HUES48 (cell line): ENCODE measurements around the gene MBOAT2.
"Not testable (repeated sequence)": the region's sequence is repeated elsewhere in the genome, so short reads cannot be mapped to it uniquely, and the experiment has no call there.

ENCODE experiments used
- H3K27ac ChIP-seq: one replicate; pipeline ENCODE4 v1.7.0; 2013; ENCODE audit warnings: low read depth, low read length, inconsistent platforms
- H3K27me3 ChIP-seq: 2 replicates; pipeline ENCODE4 v1.6.1; 2013; ENCODE audit warnings: mild to moderate bottlenecking, low read length; ENCODE audit not compliant: control insufficient read depth, insufficient read depth
- H3K36me3 ChIP-seq: 2 replicates; pipeline ENCODE4 v1.6.1; 2013; ENCODE audit warnings: low read length; ENCODE audit not compliant: control insufficient read depth, insufficient read depth
- H3K4me1 ChIP-seq: 2 replicates; pipeline ENCODE4 v1.6.1; 2013; ENCODE audit warnings: mild to moderate bottlenecking, low read length; ENCODE audit not compliant: control insufficient read depth, insufficient read depth
- H3K4me3 ChIP-seq: 2 replicates; pipeline ENCODE4 v1.5.1; 2013; ENCODE audit warnings: mild to moderate bottlenecking, low read depth, low read length
- H3K9ac ChIP-seq: 2 replicates; pipeline ENCODE4 v1.6.1; 2013; ENCODE audit warnings: mild to moderate bottlenecking, low read depth, low read length, moderate library complexity
- H3K9me3 ChIP-seq: 2 replicates; pipeline ENCODE4 v1.6.1; 2013; ENCODE audit warnings: low read length; ENCODE audit not compliant: control insufficient read depth, insufficient read depth

Gene MBOAT2

GRCh38 chr2:8895087-8895912 lies 108.2 kb downstream of the MBOAT2 start:
- H3K36me3 ChIP-seq, result peaks cover 14% of the 10 kb centered on the region; the same call in 1 of the 2 replicates
- not testable (repeated sequence) for H3K27ac ChIP-seq, H3K9ac ChIP-seq

GRCh38 chr2:8893978-8894820 lies 109.3 kb downstream of the MBOAT2 start:
- no peaks in the 10 kb centered on the region for H3K27me3 ChIP-seq
- H3K4me1 ChIP-seq, result peaks cover 14% of the 10 kb centered on the region
- no peak overlapping the region for H3K4me3 ChIP-seq
- H3K27ac ChIP-seq, result peak overlapping the region; percentile 20
- no peak overlapping the region for H3K9ac ChIP-seq
- peaks cover 6% of the 10 kb centered on the region; the same call in 1 of the 2 replicates for H3K9me3 ChIP-seq
- H3K36me3 ChIP-seq, result peaks cover 14% of the 10 kb centered on the region; the same call in 1 of the 2 replicates

More at GRCh38 chr2:8895087-8895912, 108.2 kb downstream of the MBOAT2 start:
- not testable (repeated sequence) for H3K27me3 ChIP-seq, H3K4me3 ChIP-seq, H3K9me3 ChIP-seq
- peaks cover 11% of the 10 kb centered on the region for H3K4me1 ChIP-seq

- H3K27me3 ChIP-seq, result no peaks in the 10 kb centered on the region
- no peak overlapping the region for H3K4me3 ChIP-seq
- H3K9ac ChIP-seq, result no peak overlapping the region
- H3K9me3 ChIP-seq, result peaks cover 6% of the 10 kb centered on the region; the same call in 1 of the 2 replicates
- H3K4me1 ChIP-seq, result peaks cover 18% of the 10 kb centered on the region
- H3K36me3 ChIP-seq, result peaks cover 14% of the 10 kb centered on the region; the same call in 1 of the 2 replicates
- no peak overlapping the region for H3K27ac ChIP-seq
Observed at GRCh38 chr2:8893474-8893873, 110.0 kb downstream of the MBOAT2 start.

GRCh38 chr2:8892111-8892510 lies 111.4 kb downstream of the MBOAT2 start:
- H3K4me1 ChIP-seq, result peaks cover 26% of the 10 kb centered on the region
- no peak overlapping the region for H3K9ac ChIP-seq
- peaks cover 14% of the 10 kb centered on the region; the same call in 1 of the 2 replicates for H3K36me3 ChIP-seq
- H3K27me3 ChIP-seq, result no peaks in the 10 kb centered on the region
- H3K27ac ChIP-seq, result no peak overlapping the region
- H3K9me3 ChIP-seq, result peaks cover 6% of the 10 kb centered on the region; the same call in 1 of the 2 replicates
- H3K4me3 ChIP-seq, result no peak overlapping the region

GRCh38 chr2:8889978-8890377 lies 113.5 kb downstream of the MBOAT2 start:
- H3K27me3 ChIP-seq, result no peaks in the 10 kb centered on the region
- no peak overlapping the region for H3K27ac ChIP-seq
- no peak overlapping the region for H3K4me3 ChIP-seq
- H3K4me1 ChIP-seq, result peaks cover 28% of the 10 kb centered on the region
- H3K36me3 ChIP-seq, result peaks cover 10% of the 10 kb centered on the region; the same call in 1 of the 2 replicates
- no peak overlapping the region for H3K9ac ChIP-seq
- no peaks in the 10 kb centered on the region for H3K9me3 ChIP-seq

- no peaks in the 10 kb centered on the region for H3K27me3 ChIP-seq
- H3K27ac ChIP-seq, result no peak overlapping the region
- peaks cover 25% of the 10 kb centered on the region for H3K4me1 ChIP-seq
- H3K9me3 ChIP-seq, result no peaks in the 10 kb centered on the region
- H3K4me3 ChIP-seq, result no peak overlapping the region
- no peak overlapping the region for H3K9ac ChIP-seq
- no peaks in the 10 kb centered on the region for H3K36me3 ChIP-seq
Observed at GRCh38 chr2:8888963-8889362, 114.5 kb downstream of the MBOAT2 start.

- no peaks in the 10 kb centered on the region for H3K27me3 ChIP-seq
- H3K27ac ChIP-seq, result peak overlapping the region; percentile 10
- H3K36me3 ChIP-seq, result no peaks in the 10 kb centered on the region
- H3K4me3 ChIP-seq, result no peak overlapping the region
- no peak overlapping the region for H3K9ac ChIP-seq
- H3K4me1 ChIP-seq, result peaks cover 17% of the 10 kb centered on the region
- H3K9me3 ChIP-seq, result no peaks in the 10 kb centered on the region
Observed at GRCh38 chr2:8886876-8887275, 116.6 kb downstream of the MBOAT2 start.

- Histone ChIP-seq H3K36me3 (no peaks in the 10 kb centered on the region), H3K27me3 (no peaks in the 10 kb centered on the region), H3K4me3 (no peak overlapping the region), H3K9me3 (no peaks in the 10 kb centered on the region), H3K9ac (no peak overlapping the region), H3K4me1 (peaks cover 17% of the 10 kb centered on the region), H3K27ac (no peak overlapping the region)
Observed at GRCh38 chr2:8886202-8886518, 117.3 kb downstream of the MBOAT2 start.

- Histone ChIP-seq H3K9me3 (no peaks in the 10 kb centered on the region), H3K4me3 (no peak overlapping the region), H3K36me3 (no peaks in the 10 kb centered on the region), H3K27ac (no peak overlapping the region), H3K27me3 (no peaks in the 10 kb centered on the region), H3K4me1 (peaks cover 17% of the 10 kb centered on the region), H3K9ac (no peak overlapping the region)
Observed at GRCh38 chr2:8885449-8886201, 117.9 kb downstream of the MBOAT2 start.

GRCh38 chr2:8884812-8885211 lies 118.7 kb downstream of the MBOAT2 start:
- H3K4me3 ChIP-seq, result no peak overlapping the region
- H3K4me1 ChIP-seq, result peaks cover 17% of the 10 kb centered on the region
- no peaks in the 10 kb centered on the region for H3K9me3 ChIP-seq
- H3K27me3 ChIP-seq, result no peaks in the 10 kb centered on the region
- no peak overlapping the region for H3K9ac ChIP-seq
- H3K27ac ChIP-seq, result no peak overlapping the region
- no peaks in the 10 kb centered on the region for H3K36me3 ChIP-seq
